HepG2 (cell line): ENCODE results near the gene DNAAF1. TPM values are rescaled to one million over a fixed set of nuclear protein-coding genes. Genes with fewer than 3 reads are reported as not detected.
A peak's percentile ranks its signal among the peaks of the same experiment; 100 is the strongest.

ENCODE experiments used
- ATAC-seq: fragments of 200-7000 bp; cut with Tn5 transposase; 3 replicates; pipeline ENCODE4 v1.9.1; 2020; ENCODE audit warnings: mild to moderate bottlenecking, moderate library complexity
- BruUV-seq: library from RNA; stranded (reverse); fragments of 400-500 nt; replicated peaks from 2 replicates; lab custom pipeline; 2021; lab: Mats Ljungman, UMichigan
- CTCF ChIA-PET: fragments of 300-600 bp; formaldehyde crosslinking; extraction: SDS; loops from one replicate; lab custom pipeline; 2021; ENCODE audit warnings: low total read pairs, inconsistent platforms, low intra/inter-chr PET ratio; lab: Yijun Ruan, JAX
- POLR2A ChIA-PET: fragments of 350-600 bp; sonication (Branson Sonifier 250); formaldehyde crosslinking; loops from one replicate; lab custom pipeline; 2020; ENCODE audit warnings: antibody characterized with exemption, inconsistent platforms; lab: Yijun Ruan, JAX
- DNase-seq: peaks from one replicate; pipeline ENCODE4 v3.0.0-alpha.2; 2015; ENCODE audit warnings: low spot score
- FAIRE-seq: peaks from 3 replicates; lab custom pipeline; 2011; peaks lifted over from hg19 to GRCh38; lab: Jason Lieb, UNC
- H2AFZ ChIP-seq: one replicate; pipeline ENCODE4 v1.6.1; 2011; ENCODE audit warnings: low read length, inconsistent platforms
- H3K27ac ChIP-seq: fragments of 300-600 bp; 3 replicates; pipeline ENCODE4 v1.8.0; 2011; ENCODE audit warnings: mixed run types, mild to moderate bottlenecking, mixed read lengths, low read length, inconsistent platforms; ENCODE audit not compliant: insufficient read depth; ENCODE audit errors: extremely low read length
- H3K27me3 ChIP-seq, 2 experiments: fragments of 200-600 bp in 1 of 2; 2 replicates in 1 of 2; 3 replicates in 1 of 2; pipeline versions ENCODE4 v1.6.0 to v1.8.0; 2011; ENCODE audit warnings: low read length in 2 of 2, mild to moderate bottlenecking in 2 of 2, moderate library complexity in 2 of 2, inconsistent platforms in 1 of 2; ENCODE audit not compliant: insufficient read depth in 2 of 2, control insufficient read depth in 1 of 2
- H3K36me3 ChIP-seq, 2 experiments: fragments of 200-600 bp in 1 of 2; replicated peaks in 1 of 2; 2 replicates in 1 of 2; 3 replicates in 1 of 2; pipeline versions ENCODE4 v1.5.1 to v1.8.0; 2011; ENCODE audit warnings: low read length in 2 of 2, inconsistent platforms in 1 of 2; ENCODE audit not compliant: insufficient read depth in 2 of 2, control insufficient read depth in 1 of 2
- H3K4me1 ChIP-seq: 2 replicates; pipeline ENCODE4 v1.5.1; 2012; ENCODE audit warnings: low read length, inconsistent platforms; ENCODE audit not compliant: insufficient read depth
- H3K4me2 ChIP-seq: 2 replicates; pipeline ENCODE4 v1.6.0; 2011; ENCODE audit warnings: low read depth, low read length, inconsistent platforms
- H3K4me3 ChIP-seq, 3 experiments: fragments of 200-600 bp in 1 of 3; sonication (generic), shearing (Covaris generic) in 1 of 3; replicated peaks in 1 of 3; 2 replicates each; pipeline ENCODE4 v1.5.1; 2011 to 2016; ENCODE audit warnings: low read length in 3 of 3, inconsistent platforms in 2 of 3, low read depth in 2 of 3, mild to moderate bottlenecking in 2 of 3, control low read depth in 1 of 3, mixed read lengths in 1 of 3; ENCODE audit not compliant: insufficient read depth in 1 of 3
- H3K79me2 ChIP-seq: one replicate; pipeline ENCODE4 v1.6.1; 2011; ENCODE audit warnings: low read length, inconsistent platforms; ENCODE audit not compliant: insufficient read depth
- H3K9ac ChIP-seq: 2 replicates; pipeline ENCODE4 v1.6.0; 2011; ENCODE audit warnings: mild to moderate bottlenecking, low read depth, low read length, inconsistent platforms; ENCODE audit not compliant: insufficient read depth
- H3K9me3 ChIP-seq: 2 replicates; pipeline ENCODE4 v1.5.1; 2012; ENCODE audit warnings: mild to moderate bottlenecking, low read length
- H4K20me1 ChIP-seq: 2 replicates; pipeline ENCODE4 v1.6.0; 2011; ENCODE audit warnings: inconsistent platforms, mild to moderate bottlenecking, low read length, moderate library complexity; ENCODE audit not compliant: insufficient read depth
- ARHGAP35 ChIP-seq: sonication (generic); formaldehyde crosslinking; IDR thresholded peaks from 2 replicates; pipeline ENCODE4 v1.9.0; 2022; ENCODE audit warnings: mild to moderate bottlenecking, inconsistent platforms, moderate library complexity, missing genetic modification reagents, borderline replicate concordance
- EZH2 ChIP-seq: conservative IDR thresholded peaks from 2 replicates; pipeline ENCODE4 v1.6.1; 2012; ENCODE audit warnings: mild to moderate bottlenecking, low read depth, low read length, moderate library complexity
- HMGXB3 ChIP-seq: sonication (generic); formaldehyde crosslinking; IDR thresholded peaks from 2 replicates; pipeline ENCODE4 v1.4.0; 2020; ENCODE audit warnings: missing genetic modification reagents, borderline replicate concordance
- KDM4B ChIP-seq: sonication (generic); formaldehyde crosslinking; IDR thresholded peaks from 2 replicates; pipeline ENCODE4 v1.4.0; 2020; ENCODE audit warnings: missing genetic modification reagents
- NFATC3 ChIP-seq: sonication (generic); formaldehyde crosslinking; IDR thresholded peaks from 2 replicates; pipeline ENCODE4 v1.5.1; 2020; ENCODE audit warnings: mild to moderate bottlenecking, missing genetic modification reagents
- RFX3 ChIP-seq: IDR thresholded peaks from 2 replicates; pipeline ENCODE4 v1.6.1; 2016; ENCODE audit warnings: missing biosample characterization, missing genetic modification reagents
- SIN3B ChIP-seq: fragments of 150-350 bp; IDR thresholded peaks from 2 replicates; pipeline ENCODE4 v1.6.1; 2014; ENCODE audit warnings: low read length
- TFAP4 ChIP-seq: sonication (generic); IDR thresholded peaks from 2 replicates; pipeline ENCODE4 v1.6.1; 2016; ENCODE audit warnings: low read depth, borderline replicate concordance
- ZFP62 ChIP-seq: sonication (generic); formaldehyde crosslinking; IDR thresholded peaks from 2 replicates; pipeline ENCODE4 v1.4.0; 2020; ENCODE audit warnings: missing genetic modification reagents
- ZNF629 ChIP-seq: sonication (generic); formaldehyde crosslinking; conservative IDR thresholded peaks from 2 replicates; pipeline ENCODE4 v1.5.0; 2020; ENCODE audit warnings: missing genetic modification reagents
- WGBS: methylation state at CpG from one replicate; pipeline ENCODE4 v1.1.6; 2017; ENCODE audit warnings: low lambda C conversion rate; 5-methylcytosine and 5-hydroxymethylcytosine counted together
- in situ Hi-C: cut with HindIII; loops from 2 replicates; pipeline ENCODE4 v1.10.0; 2017; ENCODE audit warnings: low pct_unique_long_range_greater_than_20kb; ENCODE audit not compliant: extremely low pct_ligation_motif_present
- intact Hi-C: fragments of 100-400 bp; cut with micrococcal nuclease; formaldehyde crosslinking; loops from one replicate; pipeline ENCODE4 v1.10.0; 2022; ENCODE audit not compliant: unreplicated experiment
- polyA plus RNA-seq, 8 experiments: library from polyadenylated mRNA; depleted of rRNA in 3 of 8; stranded (reverse) in 7 of 8; unstranded in 1 of 8; fragments of >200 nt; fragmentation: Illumina TruSeq in 4 of 8; extraction: Trizol in 4 of 8; gene quantifications; 2 replicates each; pipeline versions ENCODE4 v1.2.1 to v1.2.3, GENCODE V29; 2011 to 2016; ENCODE audit warnings: low read depth in 4 of 8, missing spikeins in 1 of 8, mixed read lengths in 1 of 8; ENCODE audit not compliant: insufficient read depth in 1 of 8
- total RNA-seq, 5 experiments: library from RNA; depleted of rRNA; stranded (reverse); fragments of >200 nt; fragmentation: Illumina TruSeq; extraction: Trizol; gene quantifications; 2 replicates each; pipeline ENCODE4 v1.2.3, GENCODE V29; 2016; ENCODE audit warnings: low read depth in 1 of 5

DNAAF1 gene
- total and polyA plus RNA-seq, 2 of the 13 experiments (the other 11 are each of a cell fraction or from before 2014, with no cell fraction given), result 0.04 TPM; not detected in 1

DNA sequence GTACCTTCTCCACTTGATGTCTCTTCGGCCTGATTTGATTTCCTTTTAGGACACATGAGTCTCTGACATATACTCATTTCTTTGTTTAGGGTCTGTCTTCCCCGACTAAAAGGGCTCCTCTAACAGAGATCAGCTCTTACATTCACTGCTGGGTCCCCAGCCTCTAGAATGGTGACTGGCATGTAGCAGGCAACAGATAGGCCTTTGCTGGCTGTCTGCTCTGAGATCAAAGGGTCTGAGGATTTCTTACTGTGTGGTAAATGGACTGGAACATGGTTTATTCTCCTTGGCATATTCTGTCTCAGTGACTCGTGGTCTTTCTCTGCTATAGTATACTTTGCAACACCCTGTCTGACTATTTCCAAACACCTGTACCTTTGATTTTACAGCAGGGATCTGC lies 16.7 kb downstream of the DNAAF1 start:
- Histone ChIP-seq H2AFZ (no peak overlapping the region), H3K9ac (no peak overlapping the region), H3K9me3 (no peaks in the 10 kb centered on the region), H3K36me3 (no peaks in the 10 kb centered on the region), H3K4me1 (no peaks in the 10 kb centered on the region), H3K27me3 (peaks cover 4 to 75% of the 10 kb centered on the region in 2 experiments), H3K4me2 (no peak overlapping the region), H3K27ac (no peak overlapping the region), H3K4me3 (no peak overlapping the region), H3K79me2 (no peaks in the 10 kb centered on the region), H4K20me1 (no peaks in the 10 kb centered on the region)
- POLR2A ChIA-PET, result no interaction called here
- BruUV-seq, result no TSS peak
- CTCF ChIA-PET, result no interaction called here
- ATAC-seq, result peak; percentile 33; the same call in 1 of the 3 replicates
- no peak for FAIRE-seq
- WGBS, result 7% methylated on average over 3 of the region's 3 CpGs
- in situ Hi-C loops (no loop called here), intact Hi-C loops (no loop called here)
- no peak for DNase-seq
- TF ChIP-seq SIN3B (no peak), EZH2 (0 out of 2 replicates have a peak, but pooled peaks have one; percentile 25)

DNA sequence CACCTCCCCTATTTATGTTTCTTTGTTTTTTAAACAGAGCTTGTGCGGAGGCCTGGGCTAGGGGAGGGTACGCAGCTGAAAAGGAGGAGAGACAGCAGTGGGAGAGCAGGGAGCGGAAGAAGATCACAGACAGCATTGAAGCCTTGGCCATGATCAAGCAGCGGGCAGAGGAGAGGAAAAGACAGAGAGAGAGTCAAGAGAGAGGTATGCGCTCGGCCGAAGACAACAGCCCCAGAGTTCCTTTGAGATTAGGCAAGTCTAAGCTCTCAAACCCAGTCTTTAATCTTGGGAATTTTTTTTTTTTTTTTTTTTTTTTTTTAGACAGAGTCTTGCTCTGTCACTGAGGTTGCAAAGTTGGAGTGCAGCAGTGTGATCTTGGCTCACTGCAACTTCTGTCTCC lies 20.6 kb downstream of the DNAAF1 start:
- intact Hi-C loops, result no loop called here
- no peak overlapping the region for H3K27ac ChIP-seq
- WGBS, result 69% methylated on average over 7 of the region's 7 CpGs
- no peaks in the 10 kb centered on the region for H3K9me3 ChIP-seq
- no peaks in the 10 kb centered on the region for H3K36me3 ChIP-seq
- CTCF ChIA-PET, result no interaction called here
- H3K27me3 ChIP-seq, result peaks cover 8 to 53% of the 10 kb centered on the region in 2 experiments
- no TSS peak for BruUV-seq
- H3K79me2 ChIP-seq, result no peaks in the 10 kb centered on the region
- no peak overlapping the region for H3K4me3 ChIP-seq
- H2AFZ ChIP-seq, result no peak overlapping the region
- no peak for ATAC-seq
- H4K20me1 ChIP-seq, result no peaks in the 10 kb centered on the region
- H3K4me1 ChIP-seq, result no peaks in the 10 kb centered on the region
- POLR2A ChIA-PET, result no interaction called here
- in situ Hi-C loops, result no loop called here
- no peak for DNase-seq
- no peak for TF ChIP-seq ZFP62 (CRISPR knock-in tag)
- TF ChIP-seq RFX3 (CRISPR knock-in tag), result no peak
- TF ChIP-seq ARHGAP35 (CRISPR knock-in tag), result no peak
- TF ChIP-seq HMGXB3 (CRISPR knock-in tag), result no peak
- TF ChIP-seq ZNF629 (CRISPR knock-in tag), result no peak
- no peak for TF ChIP-seq NFATC3 (CRISPR knock-in tag)
- TF ChIP-seq KDM4B (CRISPR knock-in tag), result no peak
- TF ChIP-seq TFAP4, result no peak
- H3K9ac ChIP-seq, result no peak overlapping the region
- no peak for FAIRE-seq
- no peak overlapping the region for H3K4me2 ChIP-seq
